H9 (cell line): ENCODE results near the gene C13orf42. TPM values are rescaled to one million over a fixed set of nuclear protein-coding genes. Genes with fewer than 3 reads are reported as not detected.

Experiments used
- DNase-seq: peaks from one replicate; pipeline ENCODE4 v3.0.0-alpha.2; 2017
- H2AFZ ChIP-seq: one replicate; pipeline ENCODE4 v1.6.1; 2013; ENCODE audit warnings: mild to moderate bottlenecking, low read length, control low read depth, moderate library complexity
- H2AK5ac ChIP-seq: 2 replicates; pipeline ENCODE4 v1.6.1; 2013; ENCODE audit warnings: low read length, control low read depth, mixed read lengths; ENCODE audit not compliant: insufficient read length
- H2BK120ac ChIP-seq: one replicate; pipeline ENCODE4 v1.6.1; 2013; ENCODE audit warnings: low read depth, mild to moderate bottlenecking, low read length, control low read depth, inconsistent platforms; ENCODE audit not compliant: poor library complexity, severe bottlenecking
- H2BK12ac ChIP-seq: 2 replicates; pipeline ENCODE4 v1.6.1; 2013; ENCODE audit warnings: low read length, control low read depth, mixed read lengths, low read depth; ENCODE audit not compliant: insufficient read length
- H2BK15ac ChIP-seq: 2 replicates; pipeline ENCODE4 v1.6.1; 2013; ENCODE audit warnings: low read depth, low read length, control low read depth
- H2BK20ac ChIP-seq: one replicate; pipeline ENCODE4 v1.6.1; 2013; ENCODE audit warnings: low read depth, mild to moderate bottlenecking, low read length, control low read depth, inconsistent platforms; ENCODE audit not compliant: poor library complexity, severe bottlenecking
- H2BK5ac ChIP-seq: 2 replicates; pipeline ENCODE4 v1.6.1; 2013; ENCODE audit warnings: low read length, control low read depth, mixed read lengths; ENCODE audit not compliant: insufficient read length
- H3K14ac ChIP-seq: 2 replicates; pipeline ENCODE4 v1.6.1; 2013; ENCODE audit warnings: low read length, control low read depth; ENCODE audit not compliant: insufficient read depth
- H3K18ac ChIP-seq: 2 replicates; pipeline ENCODE4 v1.6.1; 2013; ENCODE audit warnings: low read depth, mild to moderate bottlenecking, mixed read lengths, low read length, control low read depth; ENCODE audit not compliant: insufficient read length
- H3K23ac ChIP-seq: 2 replicates; pipeline ENCODE4 v1.6.1; 2013; ENCODE audit warnings: low read length, control low read depth, mixed read lengths, low read depth; ENCODE audit not compliant: insufficient read length
- H3K23me2 ChIP-seq: 2 replicates; pipeline ENCODE4 v1.6.1; 2013; ENCODE audit warnings: low read depth, mild to moderate bottlenecking, mixed read lengths, low read length, control low read depth; ENCODE audit not compliant: insufficient read length, poor library complexity, severe bottlenecking
- H3K27ac ChIP-seq: 2 replicates; pipeline ENCODE4 v1.5.1; 2013; ENCODE audit warnings: low read length, control low read depth, mixed read lengths, low read depth; ENCODE audit not compliant: insufficient read length
- H3K27me3 ChIP-seq: 2 replicates; pipeline ENCODE4 v1.6.1; 2013; ENCODE audit warnings: low read length, control low read depth, inconsistent platforms; ENCODE audit not compliant: insufficient read depth
- H3K4ac ChIP-seq: 2 replicates; pipeline ENCODE4 v1.6.1; 2013; ENCODE audit warnings: low read depth, mild to moderate bottlenecking, control low read depth, inconsistent platforms, low read length, moderate library complexity
- H3K4me1 ChIP-seq: 2 replicates; pipeline ENCODE4 v1.6.1; 2013; ENCODE audit warnings: low read length, control low read depth, inconsistent platforms; ENCODE audit not compliant: insufficient read depth
- H3K4me2 ChIP-seq: 2 replicates; pipeline ENCODE4 v1.6.1; 2013; ENCODE audit warnings: low read length, control low read depth, mixed read lengths; ENCODE audit not compliant: insufficient read length, insufficient read depth
- H3K56ac ChIP-seq: 2 replicates; pipeline ENCODE4 v1.6.1; 2013; ENCODE audit warnings: low read depth, mild to moderate bottlenecking, mixed read lengths, low read length, control low read depth; ENCODE audit not compliant: insufficient read length
- H3K79me1 ChIP-seq: 2 replicates; pipeline ENCODE4 v1.6.1; 2013; ENCODE audit warnings: low read depth, mild to moderate bottlenecking, moderate library complexity, low read length, control low read depth, inconsistent platforms; ENCODE audit not compliant: insufficient read depth, poor library complexity, severe bottlenecking
- H3K79me2 ChIP-seq: 2 replicates; pipeline ENCODE4 v1.6.1; 2013; ENCODE audit warnings: low read length, control low read depth, inconsistent platforms; ENCODE audit not compliant: insufficient read depth
- H3K9ac ChIP-seq: 2 replicates; pipeline ENCODE4 v1.6.1; 2013; ENCODE audit warnings: low read length, control low read depth, mixed read lengths; ENCODE audit not compliant: insufficient read length; ENCODE audit errors: extremely low read depth
- H3K9me3 ChIP-seq: one replicate; pipeline ENCODE4 v1.6.1; 2013; ENCODE audit warnings: low read depth, low read length, inconsistent platforms; ENCODE audit not compliant: control insufficient read depth
- H3T11ph ChIP-seq: one replicate; pipeline ENCODE4 v1.6.1; 2013; ENCODE audit warnings: mild to moderate bottlenecking, low read length, control low read depth, inconsistent platforms
- H4K20me1 ChIP-seq: one replicate; pipeline ENCODE4 v1.6.1; 2013; ENCODE audit not compliant: control insufficient read depth, insufficient read length, insufficient read depth
- H4K5ac ChIP-seq: 2 replicates; pipeline ENCODE4 v1.6.1; 2013; ENCODE audit warnings: low read depth, mild to moderate bottlenecking, mixed read lengths, low read length, control low read depth; ENCODE audit not compliant: insufficient read length
- H4K8ac ChIP-seq: replicated peaks from 2 replicates; pipeline ENCODE4 v1.6.1; 2013; ENCODE audit warnings: low read length, control low read depth, mixed read lengths, low read depth; ENCODE audit not compliant: insufficient read length
- H4K91ac ChIP-seq: 2 replicates; pipeline ENCODE4 v1.6.1; 2013; ENCODE audit warnings: low read depth, mild to moderate bottlenecking, moderate library complexity, mixed read lengths, low read length, control low read depth; ENCODE audit not compliant: insufficient read length
- H3K27ac Mint-ChIP-seq, 3 experiments: 2 replicates in 2 of 3; 3 replicates in 1 of 3; pipeline ENCODE4 v1.8.0; 2020 to 2021; ENCODE audit warnings: mixed read lengths in 3 of 3, mild to moderate bottlenecking in 1 of 3, moderate library complexity in 1 of 3
- H3K27me3 Mint-ChIP-seq: 2 replicates; pipeline ENCODE4 v1.8.0; 2021; ENCODE audit warnings: low read depth, mild to moderate bottlenecking, moderate library complexity, mixed read lengths
- H3K36me3 Mint-ChIP-seq, 3 experiments: 2 replicates in 2 of 3; 3 replicates in 1 of 3; pipeline ENCODE4 v1.8.0; 2020 to 2021; ENCODE audit warnings: low read depth in 3 of 3, mixed read lengths in 3 of 3; ENCODE audit not compliant: insufficient read depth in 1 of 3
- H3K4me1 Mint-ChIP-seq, 2 experiments: 2 replicates each; pipeline ENCODE4 v1.8.0; 2020; ENCODE audit warnings: mixed read lengths in 2 of 2
- H3K4me3 Mint-ChIP-seq, 2 experiments: 2 replicates in 1 of 2; 3 replicates in 1 of 2; pipeline ENCODE4 v1.8.0; 2020 to 2021; ENCODE audit warnings: mild to moderate bottlenecking in 2 of 2, mixed read lengths in 2 of 2, moderate library complexity in 1 of 2
- H3K9me3 Mint-ChIP-seq, 2 experiments: 2 replicates in 1 of 2; 3 replicates in 1 of 2; pipeline ENCODE4 v1.8.0; 2020; ENCODE audit warnings: mild to moderate bottlenecking in 2 of 2, mixed read lengths in 2 of 2, moderate library complexity in 1 of 2
- CTCF ChIP-seq: fragments of 200-600 bp; sonication (generic); conservative IDR thresholded peaks from 3 replicates; pipeline ENCODE4 v1.8.0; 2021; ENCODE audit warnings: antibody characterized with exemption, mild to moderate bottlenecking
- WGBS: extraction: QIAGEN DNeasy Blood & Tissue Kit; methylation state at CpG from one replicate; pipeline ENCODE4 v1.1.7; 2013; ENCODE audit warnings: missing lambda C conversion rate, low lambda C conversion rate, mixed read lengths; ENCODE audit not compliant: insufficient read length; ENCODE audit errors: extremely low coverage; 5-methylcytosine and 5-hydroxymethylcytosine counted together
- total RNA-seq: library from RNA; stranded (reverse); gene quantifications from 2 replicates; pipeline ENCODE4 v1.2.1, GENCODE V29; 2021

The C13orf42 gene
- total RNA-seq, 1 experiment from 2014 or later: 16.5 TPM

- H3K9me3 Mint-ChIP-seq: no peaks in the 10 kb centered on the region
- Histone ChIP-seq H3K27me3 (no peaks in the 10 kb centered on the region), H4K5ac (no peak overlapping the region), H3K56ac (no peak overlapping the region), H3K14ac (no peak overlapping the region), H4K91ac (no peak overlapping the region), H3K79me1 (no peaks in the 10 kb centered on the region), H3K23me2 (no peaks in the 10 kb centered on the region), H3K23ac (no peak overlapping the region), H2BK20ac (no peak overlapping the region), H3K9ac (no peak overlapping the region), H2AK5ac (no peak overlapping the region), H2BK120ac (no peak overlapping the region), H2BK12ac (no peak overlapping the region), H3K18ac (no peak overlapping the region), H3T11ph (no peak overlapping the region), H3K4me1 (no peaks in the 10 kb centered on the region), H3K79me2 (no peaks in the 10 kb centered on the region), H4K8ac (no peak overlapping the region), H3K27ac (no peak overlapping the region), H2AFZ (no peak overlapping the region), H2BK15ac (no peak overlapping the region), H4K20me1 (no peaks in the 10 kb centered on the region), H3K4me2 (no peak overlapping the region), H3K4ac (no peak overlapping the region), H2BK5ac (no peak overlapping the region), H3K9me3 (no peaks in the 10 kb centered on the region)
- H3K27me3 Mint-ChIP-seq: no peaks in the 10 kb centered on the region
- TF ChIP-seq CTCF: no peak
- H3K4me3 Mint-ChIP-seq: no peak overlapping the region
- H3K4me1 Mint-ChIP-seq: peaks cover 5 to 10% of the 10 kb centered on the region in 2 experiments; a peak in 3 of 4 replicates
- WGBS: no CpG with 5 or more reads among the region's 7 CpGs
- H3K36me3 Mint-ChIP-seq: no peaks in the 10 kb centered on the region; a peak in 1 of 7 replicates
- no peak for DNase-seq
- H3K27ac Mint-ChIP-seq: no peak overlapping the region
Observed at GRCh38 chr13:51040431-51040830, 70.6 kb downstream of the C13orf42 start.
